ENCODE data around the gene SUCLG1.

SUCLG1 gene

DNA sequence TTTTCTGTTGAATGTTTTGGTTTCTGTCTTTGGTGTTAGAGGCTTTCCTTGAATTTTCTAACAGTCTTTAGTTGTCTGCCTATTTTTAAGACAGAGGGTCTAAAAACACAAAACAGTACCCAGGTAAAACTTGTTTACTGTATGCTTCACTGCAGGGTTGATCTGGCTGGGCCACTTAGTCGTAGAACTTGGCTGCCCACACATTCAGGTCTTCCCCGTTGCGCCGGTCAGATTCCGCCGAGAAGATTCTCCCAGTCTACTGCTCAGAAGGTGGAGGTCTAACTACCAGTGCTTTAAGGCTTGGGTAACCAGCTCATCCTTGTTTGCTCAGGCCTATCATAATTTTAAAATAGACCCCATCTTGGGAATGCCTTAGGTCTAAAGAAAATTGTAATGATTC lies 32.7 kb upstream of the SUCLG1 start:
- no peak for TF ChIP-seq POLR2AphosphoS5 (IDR thresholded peaks at IDR 0.05; ENCODE audit: borderline replicate concordance, low read depth, low read length)
- no peak for TF ChIP-seq FOXP2 (optimal IDR thresholded peaks at IDR 0.05; ENCODE audit: control extremely low read depth, extremely low read length, insufficient read depth)
- TF ChIP-seq EZH2 (IDR thresholded peaks at IDR 0.05): no peak
- no peak overlapping the region for H3K9ac ChIP-seq (ENCODE audit: insufficient read length)
- no peak overlapping the region for H3K4me3 ChIP-seq
- no peak overlapping the region for H3K27ac ChIP-seq
- no peaks in the 10 kb centered on the region for H3K36me3 ChIP-seq (ENCODE audit: insufficient read depth, low read length)
- no peaks in the 10 kb centered on the region for H3K9me3 ChIP-seq (ENCODE audit: low read depth, low read length)
- no peak for DNase-seq (ENCODE audit: low read depth, low spot score)

DNA sequence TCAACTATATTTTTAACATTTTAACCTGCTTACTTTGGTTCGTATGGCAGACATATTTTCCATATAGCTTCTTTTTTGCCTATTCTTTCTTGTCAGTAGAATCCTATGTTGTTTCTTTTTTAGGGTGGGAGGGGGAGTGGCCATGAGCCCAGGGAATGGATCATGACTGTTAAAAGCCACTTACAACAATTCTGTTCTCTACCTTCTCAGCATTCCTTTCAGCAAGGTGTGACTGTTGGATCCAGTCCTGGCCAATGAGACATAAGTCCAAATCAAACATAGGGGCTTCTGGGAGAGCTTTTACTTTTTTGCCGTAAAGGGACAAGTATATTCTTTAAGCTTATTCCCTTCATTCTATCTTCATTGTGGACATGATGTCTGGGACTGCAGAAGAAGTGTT lies 32.2 kb upstream of the SUCLG1 start:
- DNase-seq (ENCODE audit: low read depth, low spot score): no peak
- Histone ChIP-seq H3K27ac (no peak overlapping the region), H3K36me3 (ENCODE audit: insufficient read depth, low read length) (no peaks in the 10 kb centered on the region), H3K4me3 (no peak overlapping the region), H3K9ac (ENCODE audit: insufficient read length) (no peak overlapping the region), H3K9me3 (ENCODE audit: low read depth, low read length) (no peaks in the 10 kb centered on the region)
- no peak for TF ChIP-seq FOXP2 (optimal IDR thresholded peaks at IDR 0.05; ENCODE audit: control extremely low read depth, extremely low read length, insufficient read depth)

DNA sequence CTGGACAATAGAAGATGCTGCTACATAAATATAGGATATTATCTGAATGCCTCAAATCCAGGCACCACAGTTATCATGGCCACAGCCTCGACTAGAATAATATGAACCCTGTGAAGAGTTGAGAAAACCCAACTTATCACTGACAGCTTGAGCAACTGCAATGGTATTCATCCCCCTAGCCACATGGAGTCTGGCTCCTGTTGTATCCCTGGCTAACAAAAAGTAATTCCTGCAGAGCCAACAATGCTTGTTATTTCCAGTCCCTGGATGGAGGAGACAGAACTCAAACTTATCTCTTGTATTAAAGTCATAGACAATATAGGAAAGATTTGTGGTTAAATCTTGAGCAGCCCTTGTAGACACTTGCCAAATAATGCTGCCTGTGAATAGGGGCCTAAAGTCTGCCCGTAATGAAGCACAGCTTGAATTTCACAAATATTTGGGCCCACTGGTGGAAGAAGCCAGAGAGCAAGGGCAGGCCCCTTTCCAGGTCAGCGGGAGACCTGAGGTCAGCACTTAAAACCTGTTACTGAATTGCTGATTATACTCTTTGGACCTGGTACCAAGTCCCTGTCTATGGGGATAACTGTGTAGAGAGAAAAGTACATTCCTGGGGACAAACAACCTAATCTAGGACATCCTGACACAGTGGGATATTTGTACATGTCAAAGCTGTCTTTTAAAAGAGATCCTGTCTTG lies 28.4 kb upstream of the SUCLG1 start:
- no peak for DNase-seq (ENCODE audit: low read depth, low spot score)
- no peak overlapping the region for H3K4me3 ChIP-seq
- no peaks in the 10 kb centered on the region for H3K9me3 ChIP-seq (ENCODE audit: low read depth, low read length)
- no peaks in the 10 kb centered on the region for H3K36me3 ChIP-seq (ENCODE audit: insufficient read depth, low read length)
- TF ChIP-seq EZH2 (IDR thresholded peaks at IDR 0.05): no peak
- no peak for TF ChIP-seq FOXP2 (optimal IDR thresholded peaks at IDR 0.05; ENCODE audit: control extremely low read depth, extremely low read length, insufficient read depth)
- TF ChIP-seq POLR2AphosphoS5 (IDR thresholded peaks at IDR 0.05; ENCODE audit: borderline replicate concordance, low read depth, low read length): no peak
- H3K27ac ChIP-seq: no peak overlapping the region
- no peak overlapping the region for H3K9ac ChIP-seq (ENCODE audit: insufficient read length)

DNA sequence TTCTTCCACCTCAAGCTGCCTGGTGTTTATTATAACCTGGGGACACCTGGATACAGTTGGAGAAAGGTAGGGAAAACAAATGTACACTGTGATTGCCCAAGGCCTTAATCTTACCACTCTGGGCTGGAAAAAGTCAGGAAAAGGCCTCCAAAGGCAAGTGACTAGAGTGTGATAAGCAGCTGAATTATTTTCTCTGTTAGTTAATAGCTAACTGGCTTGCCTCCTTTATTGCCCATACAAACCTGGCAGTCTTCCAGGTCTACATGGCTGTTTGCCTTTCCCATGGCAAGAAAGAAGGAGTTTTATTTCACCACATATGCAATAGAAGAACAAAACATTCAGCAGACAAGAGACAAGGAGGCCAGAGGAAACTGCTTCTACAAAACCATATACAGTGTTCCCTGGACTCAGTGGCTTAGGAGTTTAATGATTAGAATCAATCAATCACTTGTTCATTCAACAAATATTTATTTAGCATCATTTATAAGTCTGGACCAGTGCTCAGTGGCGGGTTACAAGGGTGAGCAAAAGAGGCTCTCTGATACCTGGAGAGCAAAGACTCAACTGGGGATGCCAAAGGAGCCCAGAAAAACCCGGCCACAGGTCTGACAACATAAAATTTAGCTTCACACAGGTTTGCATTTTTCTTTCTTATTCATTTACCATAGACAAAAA lies 27.5 kb upstream of the SUCLG1 start:
- Histone ChIP-seq H3K4me3 (no peak overlapping the region), H3K36me3 (ENCODE audit: insufficient read depth, low read length) (no peaks in the 10 kb centered on the region), H3K9me3 (ENCODE audit: low read depth, low read length) (no peaks in the 10 kb centered on the region), H3K9ac (ENCODE audit: insufficient read length) (no peak overlapping the region), H3K27ac (no peak overlapping the region)
- no peak for TF ChIP-seq FOXP2 (optimal IDR thresholded peaks at IDR 0.05; ENCODE audit: control extremely low read depth, extremely low read length, insufficient read depth)
- no peak for TF ChIP-seq POLR2AphosphoS5 (IDR thresholded peaks at IDR 0.05; ENCODE audit: borderline replicate concordance, low read depth, low read length)
- no peak for TF ChIP-seq EZH2 (IDR thresholded peaks at IDR 0.05)
- DNase-seq (ENCODE audit: low read depth, low spot score): no peak

DNA sequence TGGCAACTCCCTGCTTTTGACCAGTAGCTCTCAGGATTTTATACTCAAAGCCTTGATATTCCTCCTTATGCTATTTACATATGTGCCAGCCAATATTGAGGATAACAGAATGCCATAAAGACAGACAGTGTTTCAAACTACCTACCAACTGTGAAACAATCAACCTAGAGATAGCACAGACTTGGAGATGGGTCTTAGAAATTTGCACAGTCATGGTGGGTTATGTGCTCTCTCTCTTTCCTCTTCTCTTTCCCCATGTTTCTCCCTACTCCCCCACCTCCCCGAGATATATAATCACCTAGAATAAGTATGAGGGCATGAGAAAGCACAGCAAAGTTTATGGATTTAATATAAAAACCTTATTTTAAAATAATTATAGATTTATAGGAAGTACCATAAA lies 24.2 kb upstream of the SUCLG1 start:
- Histone ChIP-seq H3K9ac (ENCODE audit: insufficient read length) (no peak overlapping the region), H3K4me3 (no peak overlapping the region)
- TF ChIP-seq FOXP2 (optimal IDR thresholded peaks at IDR 0.05; ENCODE audit: control extremely low read depth, extremely low read length, insufficient read depth) (no peak), EZH2 (IDR thresholded peaks at IDR 0.05) (no peak), POLR2AphosphoS5 (IDR thresholded peaks at IDR 0.05; ENCODE audit: borderline replicate concordance, low read depth, low read length) (no peak)

DNA sequence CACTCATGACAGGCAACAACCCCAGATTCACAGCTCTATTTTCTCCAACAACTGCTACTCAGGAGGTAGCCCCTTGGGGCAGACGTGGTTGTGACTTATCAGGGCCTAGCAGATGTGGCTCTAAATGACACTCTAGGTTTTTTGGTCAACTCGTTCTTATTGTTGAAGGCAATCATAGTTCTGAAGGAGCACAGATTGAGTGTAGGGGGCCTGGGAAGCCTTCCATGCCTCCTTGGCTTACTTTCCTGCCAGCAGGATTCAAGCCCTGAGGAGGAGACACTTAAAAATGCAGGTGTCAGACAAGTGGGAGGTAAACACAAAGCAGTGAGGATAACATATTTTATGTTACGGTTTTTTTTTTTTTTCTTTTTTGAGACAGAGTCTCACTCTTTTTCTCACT lies 23.5 kb upstream of the SUCLG1 start:
- DNase-seq (ENCODE audit: low read depth, low spot score): no peak
- TF ChIP-seq EZH2 (IDR thresholded peaks at IDR 0.05) (no peak), POLR2AphosphoS5 (IDR thresholded peaks at IDR 0.05; ENCODE audit: borderline replicate concordance, low read depth, low read length) (no peak), FOXP2 (optimal IDR thresholded peaks at IDR 0.05; ENCODE audit: control extremely low read depth, extremely low read length, insufficient read depth) (no peak)
- no peak overlapping the region for H3K27ac ChIP-seq
- no peak overlapping the region for H3K9ac ChIP-seq (ENCODE audit: insufficient read length)
- H3K36me3 ChIP-seq (ENCODE audit: insufficient read depth, low read length): no peaks in the 10 kb centered on the region
- no peaks in the 10 kb centered on the region for H3K9me3 ChIP-seq (ENCODE audit: low read depth, low read length)
- no peak overlapping the region for H3K4me3 ChIP-seq

More for the DNA sequence above, 24.2 kb upstream of the SUCLG1 start:
- H3K9me3 ChIP-seq (ENCODE audit: low read depth, low read length): no peaks in the 10 kb centered on the region
- no peaks in the 10 kb centered on the region for H3K36me3 ChIP-seq (ENCODE audit: insufficient read depth, low read length)
- H3K27ac ChIP-seq: no peak overlapping the region
- no peak for DNase-seq (ENCODE audit: low read depth, low spot score)

DNA sequence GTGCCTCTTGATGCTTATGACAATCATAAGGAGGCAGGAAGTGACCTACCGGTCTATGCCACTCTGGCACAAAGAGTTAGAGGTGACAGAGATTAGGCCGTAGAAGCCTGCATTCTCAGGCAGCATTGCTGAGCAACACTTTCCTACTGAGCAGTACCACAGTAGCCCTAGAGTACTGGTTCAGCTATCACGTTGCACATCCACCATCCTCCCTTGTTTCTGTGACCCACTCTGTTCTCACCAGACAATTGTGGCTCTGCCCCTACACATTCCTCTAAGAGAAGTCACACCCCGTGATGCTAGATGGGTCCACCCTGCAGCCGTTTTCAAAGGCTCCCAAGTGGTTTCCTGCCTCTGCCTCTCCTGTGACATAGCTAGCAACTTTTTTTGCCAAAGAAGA lies 22.6 kb upstream of the SUCLG1 start:
- H3K4me3 ChIP-seq: no peak overlapping the region
- TF ChIP-seq FOXP2 (optimal IDR thresholded peaks at IDR 0.05; ENCODE audit: control extremely low read depth, extremely low read length, insufficient read depth) (no peak), EZH2 (IDR thresholded peaks at IDR 0.05) (no peak), POLR2AphosphoS5 (IDR thresholded peaks at IDR 0.05; ENCODE audit: borderline replicate concordance, low read depth, low read length) (no peak)
- no peaks in the 10 kb centered on the region for H3K9me3 ChIP-seq (ENCODE audit: low read depth, low read length)
- H3K9ac ChIP-seq (ENCODE audit: insufficient read length): no peak overlapping the region
- H3K27ac ChIP-seq: no peak overlapping the region
- no peak for DNase-seq (ENCODE audit: low read depth, low spot score)
- H3K36me3 ChIP-seq (ENCODE audit: insufficient read depth, low read length): no peaks in the 10 kb centered on the region

DNA sequence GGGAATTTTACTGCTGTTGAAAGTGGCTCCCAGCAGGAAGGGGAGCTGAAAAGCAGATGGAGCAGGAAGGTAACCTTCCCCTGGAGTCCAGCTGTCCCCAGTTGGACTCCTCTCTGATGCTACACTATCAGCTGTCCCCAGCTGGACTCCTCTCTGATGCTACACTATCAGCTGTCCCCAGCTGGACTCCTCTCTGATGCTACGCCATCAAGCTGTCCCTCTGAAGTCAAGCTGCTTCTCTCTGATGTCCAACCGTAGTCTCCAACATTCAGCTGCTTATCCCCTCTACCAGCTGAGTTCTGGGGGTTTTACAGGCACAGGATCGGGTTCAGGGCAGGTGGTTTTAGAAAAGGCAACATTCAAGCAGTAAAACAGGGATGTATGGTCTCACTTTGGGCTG lies 19.8 kb upstream of the SUCLG1 start:
- Histone ChIP-seq H3K4me3 (no peak overlapping the region), H3K27ac (no peak overlapping the region), H3K36me3 (ENCODE audit: insufficient read depth, low read length) (no peaks in the 10 kb centered on the region), H3K9ac (ENCODE audit: insufficient read length) (no peak overlapping the region), H3K9me3 (ENCODE audit: low read depth, low read length) (no peaks in the 10 kb centered on the region)
- TF ChIP-seq FOXP2 (optimal IDR thresholded peaks at IDR 0.05; ENCODE audit: control extremely low read depth, extremely low read length, insufficient read depth) (no peak), EZH2 (IDR thresholded peaks at IDR 0.05) (no peak), POLR2AphosphoS5 (IDR thresholded peaks at IDR 0.05; ENCODE audit: borderline replicate concordance, low read depth, low read length) (no peak)
- DNase-seq (ENCODE audit: low read depth, low spot score): no peak

Measured in SK-N-MC (cell line).